ENCODE results near the gene EPHA1.

Gene EPHA1

GRCh38 chr7:143352531-143353002, 56.1 kb downstream of the EPHA1 start:
- no peak for DNase-seq (ENCODE audit: low read depth)
- no peak for TF ChIP-seq CTCF (IDR thresholded peaks at IDR 0.05; ENCODE audit: low read length, missing control alignments)

DNA sequence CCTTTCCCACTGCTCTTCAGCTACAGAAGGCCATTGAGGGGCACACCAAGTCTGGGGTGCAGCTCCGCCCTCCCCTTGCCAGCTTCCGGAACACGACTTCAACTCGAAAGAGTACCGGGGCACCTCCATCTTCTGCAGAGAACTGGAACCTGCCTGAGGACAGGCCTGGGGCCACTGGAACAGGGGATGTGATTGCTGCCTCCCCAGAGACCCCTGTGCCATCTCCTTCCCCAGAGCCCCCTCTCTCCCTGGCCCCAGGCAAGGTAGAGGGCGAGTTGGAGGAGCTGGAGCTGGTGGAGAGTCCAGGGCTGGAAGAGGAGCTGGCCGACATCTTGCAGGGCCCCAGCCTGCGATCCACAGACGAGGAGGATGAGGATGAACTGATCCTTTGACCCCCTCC, 57.1 kb downstream of the EPHA1 start:
- TF ChIP-seq CTCF (IDR thresholded peaks at IDR 0.05; ENCODE audit: low read length, missing control alignments), result no peak
- no peak overlapping the region for H3K4me3 ChIP-seq (replicated peaks; ENCODE audit: low read depth, low read length)
- no peak for DNase-seq (ENCODE audit: low read depth)

More at GRCh38 chr7:143352531-143353002, 56.1 kb downstream of the EPHA1 start:
- H3K4me3 ChIP-seq (replicated peaks; ENCODE audit: low read depth, low read length), result no peak overlapping the region

DNA sequence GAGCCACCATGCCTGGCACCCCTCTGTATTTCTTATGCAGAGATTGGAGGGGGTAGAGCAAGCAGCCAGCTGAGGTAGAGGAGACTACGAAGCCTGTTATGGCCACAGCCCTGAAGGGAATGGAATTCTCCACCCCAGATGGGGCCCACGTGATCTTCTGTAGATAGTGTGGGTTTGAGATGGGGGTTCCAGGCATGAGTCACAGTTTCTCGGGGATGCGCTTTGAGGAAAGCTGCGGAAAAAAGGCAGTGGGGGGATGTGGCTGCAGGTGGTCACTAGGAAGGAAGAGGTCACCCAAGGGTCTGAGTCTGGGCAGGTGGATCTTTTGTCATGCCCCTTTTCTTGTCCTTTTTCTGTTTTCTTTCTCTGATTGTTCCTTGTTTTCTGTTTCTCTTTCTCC, 57.6 kb downstream of the EPHA1 start:
- no peak for DNase-seq (ENCODE audit: low read depth)
- no peak for TF ChIP-seq CTCF (IDR thresholded peaks at IDR 0.05; ENCODE audit: low read length, missing control alignments)
- no peak overlapping the region for H3K4me3 ChIP-seq (replicated peaks; ENCODE audit: low read depth, low read length)

DNA sequence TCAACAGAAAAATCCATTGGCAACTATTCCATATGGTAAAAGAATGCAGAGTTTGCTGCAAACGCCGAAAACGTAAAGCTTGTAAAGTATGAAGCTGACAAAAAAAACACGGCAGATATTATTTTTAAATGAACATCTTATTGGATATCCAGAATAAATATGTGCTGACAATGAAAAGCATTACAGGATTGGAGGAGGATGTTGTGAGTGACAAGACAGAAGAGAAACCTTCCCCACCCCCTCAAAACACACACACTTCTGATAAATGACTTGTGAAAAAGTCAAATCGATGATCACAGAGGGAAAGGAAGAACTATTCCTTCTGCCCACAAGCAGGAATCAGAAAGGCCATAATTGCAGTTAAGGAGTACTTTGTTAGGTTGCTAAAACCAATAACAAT, 60.7 kb downstream of the EPHA1 start:
- TF ChIP-seq CTCF (IDR thresholded peaks at IDR 0.05; ENCODE audit: low read length, missing control alignments), result no peak
- DNase-seq (ENCODE audit: low read depth), result no peak
- H3K4me3 ChIP-seq (replicated peaks; ENCODE audit: low read depth, low read length), result no peak overlapping the region

DNA sequence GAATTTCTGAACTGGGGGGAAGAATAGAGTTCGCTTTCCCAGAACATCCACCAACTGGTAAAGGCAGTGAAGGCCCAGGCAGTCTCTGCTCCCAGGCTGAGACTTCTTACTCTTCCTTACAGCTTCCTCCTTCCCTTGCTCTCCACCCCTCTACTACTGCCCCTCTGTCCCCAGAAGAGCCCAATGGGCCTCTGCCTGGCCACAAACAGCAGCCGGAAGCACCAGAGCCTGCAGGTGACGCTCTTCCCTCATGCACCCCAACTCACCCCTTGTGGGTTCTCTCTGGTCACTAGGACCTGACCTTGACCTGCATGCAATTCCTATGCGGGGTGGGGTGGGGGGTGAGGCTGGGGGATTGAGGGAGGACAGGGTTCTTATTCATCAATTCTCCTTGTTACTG, 62.6 kb downstream of the EPHA1 start:
- H3K4me3 ChIP-seq (replicated peaks; ENCODE audit: low read depth, low read length), result no peak overlapping the region
- no peak for TF ChIP-seq CTCF (IDR thresholded peaks at IDR 0.05; ENCODE audit: low read length, missing control alignments)
- no peak for DNase-seq (ENCODE audit: low read depth)

GRCh38 chr7:143345428-143345900, 63.2 kb downstream of the EPHA1 start:
- peak; percentile 28 for DNase-seq (ENCODE audit: low read depth)
- TF ChIP-seq CTCF (IDR thresholded peaks at IDR 0.05; ENCODE audit: low read length, missing control alignments), result peak; percentile 46
- no peak overlapping the region for H3K4me3 ChIP-seq (replicated peaks; ENCODE audit: low read depth, low read length)

- no peak for DNase-seq (ENCODE audit: low read depth)
Observed at GRCh38 chr7:143343596-143343995, 65.1 kb downstream of the EPHA1 start.

More at GRCh38 chr7:143343596-143343995, 65.1 kb downstream of the EPHA1 start:
- H3K4me3 ChIP-seq (replicated peaks; ENCODE audit: low read depth, low read length), result no peak overlapping the region
- TF ChIP-seq CTCF (IDR thresholded peaks at IDR 0.05; ENCODE audit: low read length, missing control alignments), result no peak

All from fibroblast of pulmonary artery (primary cell).